Suprapubic skin (tissue), 3 donors: Measurements from ENCODE around the gene FANCL.

Source experiments
- POLR2AphosphoS5 ChIP-seq, 3 donors: sonication (generic); formaldehyde crosslinking; IDR thresholded peaks; one replicate each; pipeline ENCODE4 v1.6.1; 2017; ENCODE audit warnings: antibody characterized with exemption in 3 of 3
- TF ChIP-seq, protein P1 (sequence below), 2 donors: fragments of 200-600 bp in 1 of 2; fragments of 450-650 bp in 1 of 2; sonication (generic) in 1 of 2; IDR thresholded peaks; one replicate each; pipeline ENCODE4 v1.5.1; 2016 to 2019; ENCODE audit warnings: antibody characterized with exemption in 2 of 2, mild to moderate bottlenecking in 1 of 2, moderate library complexity in 1 of 2

DNA sequence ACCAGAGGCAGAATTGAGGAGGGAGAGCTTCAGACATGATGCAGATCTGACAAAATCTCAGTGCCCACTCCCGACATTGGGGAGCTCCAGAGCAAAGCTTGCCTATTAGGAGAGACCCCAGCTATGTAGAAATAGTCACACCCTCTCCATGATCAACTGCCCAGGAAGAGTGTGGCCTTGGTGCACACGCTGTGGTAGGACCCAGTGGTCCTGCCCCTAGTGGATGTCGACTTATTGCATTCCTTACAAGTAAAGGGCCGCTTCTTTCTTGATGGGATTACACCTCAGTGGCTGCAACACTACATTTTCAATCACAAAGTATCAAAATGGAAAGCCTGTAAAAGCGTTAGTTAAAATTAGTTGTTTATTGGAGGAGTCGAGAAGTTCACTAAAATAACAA is 130.4 kb downstream of the FANCL start:
- TF ChIP-seq, protein P1, sequence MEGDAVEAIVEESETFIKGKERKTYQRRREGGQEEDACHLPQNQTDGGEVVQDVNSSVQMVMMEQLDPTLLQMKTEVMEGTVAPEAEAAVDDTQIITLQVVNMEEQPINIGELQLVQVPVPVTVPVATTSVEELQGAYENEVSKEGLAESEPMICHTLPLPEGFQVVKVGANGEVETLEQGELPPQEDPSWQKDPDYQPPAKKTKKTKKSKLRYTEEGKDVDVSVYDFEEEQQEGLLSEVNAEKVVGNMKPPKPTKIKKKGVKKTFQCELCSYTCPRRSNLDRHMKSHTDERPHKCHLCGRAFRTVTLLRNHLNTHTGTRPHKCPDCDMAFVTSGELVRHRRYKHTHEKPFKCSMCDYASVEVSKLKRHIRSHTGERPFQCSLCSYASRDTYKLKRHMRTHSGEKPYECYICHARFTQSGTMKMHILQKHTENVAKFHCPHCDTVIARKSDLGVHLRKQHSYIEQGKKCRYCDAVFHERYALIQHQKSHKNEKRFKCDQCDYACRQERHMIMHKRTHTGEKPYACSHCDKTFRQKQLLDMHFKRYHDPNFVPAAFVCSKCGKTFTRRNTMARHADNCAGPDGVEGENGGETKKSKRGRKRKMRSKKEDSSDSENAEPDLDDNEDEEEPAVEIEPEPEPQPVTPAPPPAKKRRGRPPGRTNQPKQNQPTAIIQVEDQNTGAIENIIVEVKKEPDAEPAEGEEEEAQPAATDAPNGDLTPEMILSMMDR (IDR thresholded peaks at IDR 0.05) = no peak
- no peak for TF ChIP-seq POLR2AphosphoS5 (IDR thresholded peaks at IDR 0.05)
